ENCODE results near the gene PITPNC1. TPM values are rescaled to one million over a fixed set of nuclear protein-coding genes. Genes with fewer than 3 reads are reported as not detected.
A peak's percentile ranks its signal among the peaks of the same experiment; 100 is the strongest.

The PITPNC1 gene
- total and polyA plus RNA-seq, 4 donors, result 8.0 to 21.1 (median 15.2) TPM

- Histone ChIP-seq H3K36me3 (ENCODE audit: control insufficient read depth in 4 of 4, insufficient read depth in 4 of 4, low read length in 4 of 4) (no peaks in the 10 kb centered on the region), H3K27ac (ENCODE audit: low read depth in 1 of 2, low read length in 1 of 2) (no peak overlapping the region), H3K27me3 (ENCODE audit: control insufficient read depth in 3 of 3, insufficient read depth in 3 of 3, low read length in 2 of 3) (no peaks in the 10 kb centered on the region), H3K4me3 (no peak overlapping the region), H3K4me1 (ENCODE audit: control insufficient read depth in 5 of 5, insufficient read depth in 5 of 5, low read length in 5 of 5) (peaks cover 0 to 12% (median 5%) of the 10 kb centered on the region in 5 donors), H3K9ac (ENCODE audit: insufficient read depth in 1 of 2, low read length in 2 of 2) (no peak overlapping the region), H3K9me3 (ENCODE audit: control insufficient read depth in 4 of 4, insufficient read depth in 3 of 4, low read length in 3 of 4) (no peaks in the 10 kb centered on the region)
- no peak for TF ChIP-seq CTCF (IDR thresholded peaks at IDR 0.05; ENCODE audit: control extremely low read depth, extremely low read depth)
- WGBS, 2 donors, result 93 to 96% methylated on average over 3 of the region's 3 CpGs
- ATAC-seq (ENCODE audit: insufficient read depth, low FRiP score) (no peak), DNase-seq (no peak)
These were observed 61.6 kb downstream of the PITPNC1 start for GRCh38 chr17:67438667-67439066.

- H3K9me3 ChIP-seq (ENCODE audit: control insufficient read depth in 4 of 4, insufficient read depth in 3 of 4, low read length in 3 of 4), result no peaks in the 10 kb centered on the region
- no peaks in the 10 kb centered on the region for H3K36me3 ChIP-seq (ENCODE audit: control insufficient read depth in 4 of 4, insufficient read depth in 4 of 4, low read length in 4 of 4)
- no peak for TF ChIP-seq CTCF (IDR thresholded peaks at IDR 0.05; ENCODE audit: control extremely low read depth, extremely low read depth)
- no peak overlapping the region for H3K4me3 ChIP-seq
- H3K27ac ChIP-seq (ENCODE audit: low read depth in 1 of 2, low read length in 1 of 2), result no peak overlapping the region
- 96 to 98% methylated on average over 2 of the region's 2 CpGs for WGBS, 2 donors
- ATAC-seq (ENCODE audit: insufficient read depth, low FRiP score) (no peak), DNase-seq (no peak)
- peaks cover 0 to 10% (median 9%) of the 10 kb centered on the region in 5 donors for H3K4me1 ChIP-seq (ENCODE audit: control insufficient read depth in 5 of 5, insufficient read depth in 5 of 5, low read length in 5 of 5)
- no peak overlapping the region for H3K9ac ChIP-seq (ENCODE audit: insufficient read depth in 1 of 2, low read length in 2 of 2)
- no peaks in the 10 kb centered on the region for H3K27me3 ChIP-seq (ENCODE audit: control insufficient read depth in 3 of 3, insufficient read depth in 3 of 3, low read length in 2 of 3)
These were observed 62.2 kb downstream of the PITPNC1 start for GRCh38 chr17:67439269-67439668.

- 37 to 54% methylated on average over 7 of the region's 7 CpGs for WGBS, 2 donors
- H3K27ac ChIP-seq (ENCODE audit: low read depth in 1 of 2, low read length in 1 of 2), result peak overlapping the region; percentile 59 to 73
- H3K4me1 ChIP-seq (ENCODE audit: control insufficient read depth in 5 of 5, insufficient read depth in 5 of 5, low read length in 5 of 5), result peaks cover 0 to 12% (median 9%) of the 10 kb centered on the region in 5 donors
These were observed 63.4 kb downstream of the PITPNC1 start for GRCh38 chr17:67440277-67441051.

More at GRCh38 chr17:67440277-67441051, 63.4 kb downstream of the PITPNC1 start:
- Histone ChIP-seq H3K36me3 (ENCODE audit: control insufficient read depth in 4 of 4, insufficient read depth in 4 of 4, low read length in 4 of 4) (no peaks in the 10 kb centered on the region), H3K9ac (ENCODE audit: insufficient read depth in 1 of 2, low read length in 2 of 2) (no peak overlapping the region), H3K4me3 (no peak overlapping the region), H3K9me3 (ENCODE audit: control insufficient read depth in 4 of 4, insufficient read depth in 3 of 4, low read length in 3 of 4) (no peaks in the 10 kb centered on the region), H3K27me3 (ENCODE audit: control insufficient read depth in 3 of 3, insufficient read depth in 3 of 3, low read length in 2 of 3) (no peaks in the 10 kb centered on the region)
- ATAC-seq (ENCODE audit: insufficient read depth, low FRiP score) (no peak), DNase-seq (no peak)
- no peak for TF ChIP-seq CTCF (IDR thresholded peaks at IDR 0.05; ENCODE audit: control extremely low read depth, extremely low read depth)

Measured in lung (tissue), 12 donors.